Activated naive CD4-positive, alpha-beta T cell treated with anti-CD3 and anti-CD28 coated beads for 36 hours (primary cell): ENCODE measurements around the gene LRRC15. TPM values are rescaled to one million over a fixed set of nuclear protein-coding genes. Genes with fewer than 3 reads are reported as not detected.

ENCODE experiments used
- total RNA-seq, 2 experiments: library from RNA; stranded (reverse); gene quantifications; one replicate each; pipeline ENCODE4 v1.2.3, GENCODE V29; 2021

Gene LRRC15
- total RNA-seq, 2 experiments from 2014 or later = not detected

Other genes with a start within 250 kb of the LRRC15 start
- 1 to 10 TPM; 2.3 to 2.5 TPM for gene HES1, start 233.6 kb downstream of the LRRC15 start, total RNA-seq
- gene CPN2, start 18.4 kb downstream of the LRRC15 start, total RNA-seq = not detected
- under 1 TPM; 0.62 to 0.64 TPM for gene GP5, start 29.5 kb upstream of the LRRC15 start, total RNA-seq
- 10 to 100 TPM; 88.4 to 92.3 TPM for gene ATP13A3, start 117.3 kb upstream of the LRRC15 start, total RNA-seq